Endothelial cell of umbilical vein (primary cell): ENCODE measurements around the gene CXorf65. TPM values are rescaled to one million over a fixed set of nuclear protein-coding genes. Genes with fewer than 3 reads are reported as not detected.
A peak's percentile ranks its signal among the peaks of the same experiment; 100 is the strongest.

ENCODE experiments used
- BruUV-seq: library from RNA; stranded (reverse); fragments of 400-500 nt; replicated peaks from 2 replicates; lab custom pipeline; 2021; lab: Mats Ljungman, UMichigan
- CTCF ChIA-PET: fragments of 300-600, 350-600 bp; sonication (Branson Sonifier 250); formaldehyde crosslinking; loops from one replicate; lab custom pipeline; 2021; ENCODE audit warnings: antibody characterized with exemption, inconsistent platforms; lab: Charles Lee
- POLR2A ChIA-PET: fragments of 300-600, 350-600 bp; sonication (Branson Sonifier 250); formaldehyde crosslinking; loops from one replicate; lab custom pipeline; 2021; ENCODE audit warnings: antibody characterized with exemption, inconsistent platforms; lab: Charles Lee
- DNase-seq: peaks from one replicate; pipeline ENCODE4 v3.0.0-alpha.2; 2011; ENCODE audit warnings: low read depth, low spot score
- FAIRE-seq: peaks from 2 replicates; lab custom pipeline; 2011; peaks lifted over from hg19 to GRCh38; lab: Jason Lieb, UNC
- H2AFZ ChIP-seq: 2 replicates; pipeline ENCODE4 v1.6.0; 2012; ENCODE audit warnings: low read depth, low read length, control low read depth, inconsistent platforms
- H3K27ac ChIP-seq: 2 replicates; pipeline ENCODE4 v1.5.1; 2011; ENCODE audit warnings: low read depth, mild to moderate bottlenecking, control low read depth, low read length, moderate library complexity; ENCODE audit not compliant: insufficient read depth
- H3K27me3 ChIP-seq, 2 experiments: 2 replicates each; pipeline versions ENCODE4 v1.6.0 to v1.6.1; 2011; ENCODE audit warnings: low read length in 2 of 2, mixed read lengths in 1 of 2; ENCODE audit not compliant: control insufficient read depth in 2 of 2, insufficient read depth in 2 of 2
- H3K36me3 ChIP-seq, 2 experiments: 2 replicates in 1 of 2; 3 replicates in 1 of 2; pipeline ENCODE4 v1.5.1; 2011; ENCODE audit warnings: low read length in 2 of 2, mild to moderate bottlenecking in 1 of 2, moderate library complexity in 1 of 2; ENCODE audit not compliant: control insufficient read depth in 2 of 2, insufficient read depth in 2 of 2; ENCODE audit errors: extremely low read depth in 1 of 2
- H3K4me1 ChIP-seq: 3 replicates; pipeline ENCODE4 v1.5.1; 2011; ENCODE audit warnings: mild to moderate bottlenecking, low read length; ENCODE audit not compliant: control insufficient read depth, insufficient read depth; ENCODE audit errors: extremely low read depth
- H3K4me2 ChIP-seq: 2 replicates; pipeline ENCODE4 v1.6.1; 2011; ENCODE audit warnings: low read length, control low read depth, mixed read lengths; ENCODE audit not compliant: insufficient read depth
- H3K4me3 ChIP-seq, 3 experiments: fragments of 200-600 bp in 1 of 3; sonication (generic), shearing (Covaris generic) in 1 of 3; replicated peaks in 1 of 3; 2 replicates each; pipeline ENCODE4 v1.5.1; 2011 to 2016; ENCODE audit warnings: control low read depth in 3 of 3, low read length in 3 of 3, mild to moderate bottlenecking in 2 of 3, inconsistent platforms in 1 of 3, low read depth in 1 of 3, moderate library complexity in 1 of 3; ENCODE audit not compliant: insufficient read depth in 1 of 3
- H3K79me2 ChIP-seq: 2 replicates; pipeline ENCODE4 v1.6.0; 2012; ENCODE audit warnings: low read length, inconsistent platforms; ENCODE audit not compliant: control insufficient read depth, insufficient read depth
- H3K9ac ChIP-seq: replicated peaks from 2 replicates; pipeline ENCODE3; 2011; ENCODE audit warnings: low read length, control low read depth; ENCODE audit not compliant: insufficient read depth; ENCODE audit errors: extremely low read depth
- H3K9me1 ChIP-seq: replicated peaks from 3 replicates; pipeline ENCODE4 v1.6.0; 2011; ENCODE audit warnings: mild to moderate bottlenecking, low read length; ENCODE audit not compliant: control insufficient read depth, insufficient read depth; ENCODE audit errors: extremely low read depth
- H3K9me3 ChIP-seq: replicated peaks from 2 replicates; pipeline ENCODE4 v1.5.1; 2012; ENCODE audit warnings: low read length, inconsistent platforms; ENCODE audit not compliant: control insufficient read depth, insufficient read depth
- H4K20me1 ChIP-seq: replicated peaks from 2 replicates; pipeline ENCODE3; 2011; ENCODE audit warnings: mild to moderate bottlenecking, low read length; ENCODE audit not compliant: control insufficient read depth, insufficient read depth; ENCODE audit errors: extremely low read depth
- EZH2 ChIP-seq: IDR thresholded peaks from 2 replicates; pipeline ENCODE4 v1.6.1; 2012; ENCODE audit warnings: borderline replicate concordance, low read depth, mild to moderate bottlenecking, moderate library complexity, low read length, inconsistent platforms; ENCODE audit not compliant: severe bottlenecking
- FOS ChIP-seq: IDR thresholded peaks from 2 replicates; pipeline ENCODE4 v1.6.1; 2011; ENCODE audit warnings: mild to moderate bottlenecking, low read length, moderate library complexity, borderline replicate concordance; ENCODE audit not compliant: insufficient read depth
- GATA2 ChIP-seq: IDR thresholded peaks from 2 replicates; pipeline ENCODE4 v1.7.0; 2011; ENCODE audit warnings: low read depth, mild to moderate bottlenecking, moderate library complexity, mixed read lengths, low read length; ENCODE audit not compliant: insufficient read length, insufficient read depth
- JUN ChIP-seq: IDR thresholded peaks from 2 replicates; pipeline ENCODE4 v1.6.1; 2011; ENCODE audit warnings: borderline replicate concordance, low read depth; ENCODE audit not compliant: insufficient read length, insufficient read depth
- MYC ChIP-seq: IDR thresholded peaks from one replicate; pipeline ENCODE4 v1.6.1; 2011; ENCODE audit warnings: mild to moderate bottlenecking, low read depth, low read length
- POLR2A ChIP-seq: IDR thresholded peaks from 2 replicates; pipeline ENCODE4 v1.6.1; 2012; ENCODE audit warnings: low read depth, mild to moderate bottlenecking, control low read depth, low read length
- POLR2AphosphoS5 ChIP-seq: IDR thresholded peaks from 2 replicates; pipeline ENCODE4 v1.6.1; 2012; ENCODE audit warnings: low read depth, mild to moderate bottlenecking, control low read depth, low read length, moderate library complexity; ENCODE audit not compliant: insufficient read depth
- dilution Hi-C: fragments of 300-500 bp; cut with MboI; formaldehyde crosslinking; loops from one replicate; pipeline ENCODE4 v1.15.0; 2019; ENCODE audit warnings: low sequenced_read_pairs; ENCODE audit not compliant: extremely low pct_ligation_motif_present
- intact Hi-C: fragments of 100-400 bp; cut with micrococcal nuclease; formaldehyde crosslinking; loops from one replicate; pipeline ENCODE4 v1.10.0; 2022
- polyA plus RNA-seq, 4 experiments: library from polyadenylated mRNA; depleted of rRNA in 3 of 4; stranded (reverse) in 3 of 4; unstranded in 1 of 4; fragments of >200 nt; gene quantifications; 2 replicates each; pipeline versions ENCODE4 v1.2.1 to v1.2.3, GENCODE V29; 2011 to 2012; ENCODE audit warnings: missing spikeins in 1 of 4
- total RNA-seq: library from RNA; stranded (reverse); gene quantifications from 2 replicates; pipeline ENCODE4 v1.2.3, GENCODE V29; 2021
- TF ChIP-seq, protein P1 (sequence below), 2 donors: IDR thresholded peaks; 1 replicate in 1 of 2; 2 replicates in 1 of 2; pipeline ENCODE4 v1.5.1; 2011; ENCODE audit warnings: low read length in 2 of 2, mild to moderate bottlenecking in 2 of 2, moderate library complexity in 2 of 2, control low read depth in 1 of 2, inconsistent platforms in 1 of 2, low read depth in 1 of 2; ENCODE audit not compliant: insufficient read depth in 1 of 2; ENCODE audit errors: extremely low read depth in 1 of 2
- TF ChIP-seq, protein P2 (sequence below): IDR thresholded peaks from 2 replicates; pipeline ENCODE4 v1.6.1; 2011; ENCODE audit not compliant: insufficient read depth, insufficient read length

The CXorf65 gene
- total and polyA plus RNA-seq, 2 donors (not counting 3 experiments of a cell fraction or from before 2014, with no cell fraction given) = not detected

DNA sequence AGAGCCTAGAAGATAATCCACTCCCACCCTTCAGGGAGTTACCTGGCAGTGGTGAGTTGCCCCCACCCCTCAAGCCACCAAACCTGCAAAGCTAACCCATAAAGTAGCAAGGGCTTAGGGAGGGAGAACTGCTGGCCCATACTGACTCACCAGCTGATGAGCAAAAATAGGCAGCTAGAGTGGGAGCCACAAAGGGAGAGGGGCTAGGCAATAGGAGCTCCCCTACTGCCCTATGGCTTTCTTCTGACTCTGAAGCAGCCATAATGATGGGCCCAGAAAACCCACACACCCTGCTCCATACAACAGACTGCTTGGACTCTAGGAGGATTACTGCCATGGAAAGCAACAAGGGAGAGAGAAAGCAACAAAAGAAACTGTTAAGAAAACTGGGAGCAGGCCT is 46.4 kb downstream of the CXorf65 start:
- dilution Hi-C loops (no loop called here), intact Hi-C loops (no loop called here)
- Histone ChIP-seq H3K36me3 (peaks cover 0 to 9% of the 10 kb centered on the region in 2 experiments), H2AFZ (no peak overlapping the region), H4K20me1 (no peaks in the 10 kb centered on the region), H3K79me2 (peaks cover 9% of the 10 kb centered on the region), H3K4me1 (no peaks in the 10 kb centered on the region), H3K27me3 (no peaks in the 10 kb centered on the region), H3K4me2 (no peak overlapping the region), H3K4me3 (no peak overlapping the region), H3K9me1 (no peaks in the 10 kb centered on the region), H3K27ac (no peak overlapping the region), H3K9ac (no peak overlapping the region), H3K9me3 (no peaks in the 10 kb centered on the region)
- FAIRE-seq = peak; percentile 56
- BruUV-seq = no TSS peak
- POLR2A ChIA-PET = no interaction called here
- TF ChIP-seq EZH2 = no peak
- no peak for TF ChIP-seq MYC
- TF ChIP-seq JUN = no peak
- TF ChIP-seq, protein P1, sequence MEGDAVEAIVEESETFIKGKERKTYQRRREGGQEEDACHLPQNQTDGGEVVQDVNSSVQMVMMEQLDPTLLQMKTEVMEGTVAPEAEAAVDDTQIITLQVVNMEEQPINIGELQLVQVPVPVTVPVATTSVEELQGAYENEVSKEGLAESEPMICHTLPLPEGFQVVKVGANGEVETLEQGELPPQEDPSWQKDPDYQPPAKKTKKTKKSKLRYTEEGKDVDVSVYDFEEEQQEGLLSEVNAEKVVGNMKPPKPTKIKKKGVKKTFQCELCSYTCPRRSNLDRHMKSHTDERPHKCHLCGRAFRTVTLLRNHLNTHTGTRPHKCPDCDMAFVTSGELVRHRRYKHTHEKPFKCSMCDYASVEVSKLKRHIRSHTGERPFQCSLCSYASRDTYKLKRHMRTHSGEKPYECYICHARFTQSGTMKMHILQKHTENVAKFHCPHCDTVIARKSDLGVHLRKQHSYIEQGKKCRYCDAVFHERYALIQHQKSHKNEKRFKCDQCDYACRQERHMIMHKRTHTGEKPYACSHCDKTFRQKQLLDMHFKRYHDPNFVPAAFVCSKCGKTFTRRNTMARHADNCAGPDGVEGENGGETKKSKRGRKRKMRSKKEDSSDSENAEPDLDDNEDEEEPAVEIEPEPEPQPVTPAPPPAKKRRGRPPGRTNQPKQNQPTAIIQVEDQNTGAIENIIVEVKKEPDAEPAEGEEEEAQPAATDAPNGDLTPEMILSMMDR (IDR thresholded peaks at IDR 0.05; ENCODE audit: extremely low read depth in 1 of 2, insufficient read depth in 1 of 2, low read depth in 1 of 2, low read length in 2 of 2) = no peak
- TF ChIP-seq, protein P2, sequence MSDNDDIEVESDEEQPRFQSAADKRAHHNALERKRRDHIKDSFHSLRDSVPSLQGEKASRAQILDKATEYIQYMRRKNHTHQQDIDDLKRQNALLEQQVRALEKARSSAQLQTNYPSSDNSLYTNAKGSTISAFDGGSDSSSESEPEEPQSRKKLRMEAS = no peak
- no peak for TF ChIP-seq GATA2
- no peak for TF ChIP-seq POLR2A
- no peak for TF ChIP-seq FOS
- no peak for TF ChIP-seq POLR2AphosphoS5
- DNase-seq = no peak
- CTCF ChIA-PET = no interaction called here
